K562 (cell line): ENCODE data around the gene EGLN3. TPM values are rescaled to one million over a fixed set of nuclear protein-coding genes. Genes with fewer than 3 reads are reported as not detected.

Experiments
- ATAC-seq: fragments of 200-7000 bp; cut with Tn5 transposase; 3 replicates; pipeline ENCODE4 v1.9.1; 2020; ENCODE audit warnings: moderate library complexity
- BruUV-seq: library from RNA; stranded (reverse); fragments of 400-500 nt; replicated peaks from 2 replicates; lab custom pipeline; 2021; lab: Mats Ljungman, UMichigan
- CTCF ChIA-PET: fragments of 300-600 bp; formaldehyde crosslinking; extraction: SDS; loops from one replicate; lab custom pipeline; 2021; ENCODE audit warnings: low intra/inter-chr PET ratio; lab: Yijun Ruan, JAX
- POLR2A ChIA-PET: fragments of 300-600, 350-650 bp; sonication (Branson Sonifier 250); formaldehyde crosslinking; extraction: SDS; loops from one replicate; lab custom pipeline; 2021; ENCODE audit warnings: antibody characterized with exemption, inconsistent platforms; lab: Yijun Ruan, JAX
- DNase-seq, 4 experiments: peaks; one replicate each; pipeline versions ENCODE4 v3.0.0 to v3.0.0-alpha.2; 2011 to 2018; ENCODE audit warnings: low spot score in 3 of 4, mixed read lengths in 3 of 4; ENCODE audit errors: extremely low read depth in 1 of 4
- FAIRE-seq: peaks from 2 replicates; lab custom pipeline; 2011; peaks lifted over from hg19 to GRCh38; lab: Jason Lieb, UNC
- H2AFZ ChIP-seq: 2 replicates; pipeline ENCODE4 v1.6.0; 2011; ENCODE audit warnings: low read depth, low read length, control low read depth, inconsistent platforms
- H3K27ac ChIP-seq: fragments of 200-600 bp; 3 replicates; pipeline ENCODE4 v1.8.0; 2011; ENCODE audit warnings: low read depth, mild to moderate bottlenecking, control low read depth, inconsistent platforms, low read length, moderate library complexity, mixed read lengths; ENCODE audit errors: extremely low read depth
- H3K27me3 ChIP-seq, 2 experiments: fragments of 300-600 bp in 1 of 2; 2 replicates in 1 of 2; 3 replicates in 1 of 2; pipeline versions ENCODE4 v1.6.0 to v1.8.0; 2011; ENCODE audit warnings: inconsistent platforms in 2 of 2, low read length in 2 of 2, mild to moderate bottlenecking in 1 of 2, mixed read lengths in 1 of 2, moderate library complexity in 1 of 2; ENCODE audit not compliant: control insufficient read depth in 2 of 2, insufficient read depth in 2 of 2
- H3K36me3 ChIP-seq: fragments of 300-600 bp; 3 replicates; pipeline ENCODE4 v1.8.0; 2011; ENCODE audit warnings: mild to moderate bottlenecking, low read length, inconsistent platforms; ENCODE audit not compliant: control insufficient read depth, insufficient read depth
- H3K4me1 ChIP-seq, 2 experiments: fragments of 200-600 bp in 1 of 2; replicated peaks in 1 of 2; 2 replicates in 1 of 2; 3 replicates in 1 of 2; pipeline versions ENCODE4 v1.5.1 to v1.8.0; 2011; ENCODE audit warnings: inconsistent platforms in 2 of 2, low read length in 2 of 2, mild to moderate bottlenecking in 1 of 2, mixed read lengths in 1 of 2, moderate library complexity in 1 of 2; ENCODE audit not compliant: control insufficient read depth in 2 of 2, insufficient read depth in 2 of 2
- H3K4me2 ChIP-seq: 2 replicates; pipeline ENCODE4 v1.6.1; 2011; ENCODE audit warnings: low read length, control low read depth, inconsistent platforms, mixed read lengths; ENCODE audit not compliant: insufficient read depth
- H3K4me3 ChIP-seq: fragments of 200-600 bp; sonication (generic), shearing (Covaris generic); 2 replicates; pipeline ENCODE4 v1.5.1; 2016; ENCODE audit warnings: control low read depth, inconsistent platforms
- H3K79me2 ChIP-seq: fragments of 200-600 bp; 3 replicates; pipeline ENCODE4 v1.8.0; 2011; ENCODE audit warnings: low read length, inconsistent platforms; ENCODE audit not compliant: control insufficient read depth, insufficient read depth
- H3K9ac ChIP-seq, 2 experiments: 2 replicates each; pipeline versions ENCODE4 v1.6.0 to v1.6.1; 2011; ENCODE audit warnings: low read depth in 2 of 2, low read length in 2 of 2, control low read depth in 1 of 2, inconsistent platforms in 1 of 2, mild to moderate bottlenecking in 1 of 2, mixed read lengths in 1 of 2; ENCODE audit not compliant: insufficient read depth in 1 of 2
- H3K9me1 ChIP-seq: one replicate; pipeline ENCODE4 v1.6.0; 2011; ENCODE audit warnings: inconsistent platforms, mild to moderate bottlenecking, low read length, moderate library complexity; ENCODE audit not compliant: control insufficient read depth, insufficient read depth
- H3K9me3 ChIP-seq: replicated peaks from 2 replicates; pipeline ENCODE4 v1.5.1; 2011; ENCODE audit warnings: low read depth, low read length, inconsistent platforms; ENCODE audit not compliant: control insufficient read depth, insufficient read depth
- H4K20me1 ChIP-seq: replicated peaks from 2 replicates; pipeline ENCODE4 v1.6.1; 2011; ENCODE audit warnings: low read length, inconsistent platforms, mixed read lengths; ENCODE audit not compliant: control insufficient read depth, insufficient read depth
- BMI1 ChIP-seq: fragments of 150-350 bp; IDR thresholded peaks from 2 replicates; pipeline ENCODE4 v1.6.1; 2014; ENCODE audit warnings: low read length
- CTBP1 ChIP-seq: fragments of 450-650 bp; IDR thresholded peaks from 2 replicates; pipeline ENCODE4 v1.6.1; 2016; ENCODE audit warnings: borderline replicate concordance
- EGR1 ChIP-seq: fragments of 450-650 bp; conservative IDR thresholded peaks from 2 replicates; pipeline ENCODE4 v1.6.1; 2017; ENCODE audit warnings: mild to moderate bottlenecking
- ETV5 ChIP-seq: sonication (generic); formaldehyde crosslinking; IDR thresholded peaks from 2 replicates; pipeline ENCODE4 v1.4.0; 2020; ENCODE audit warnings: low read depth, mild to moderate bottlenecking, missing genetic modification reagents
- GATAD2A ChIP-seq: fragments of 450-650 bp; IDR thresholded peaks from 2 replicates; pipeline ENCODE4 v1.6.1; 2017
- MTA1 ChIP-seq: fragments of 450-650 bp; IDR thresholded peaks from 2 replicates; pipeline ENCODE4 v1.6.1; 2017; ENCODE audit warnings: borderline replicate concordance
- NCOA2 ChIP-seq, 2 experiments: fragments of 450-650 bp; IDR thresholded peaks; 2 replicates each; pipeline ENCODE4 v1.6.1; 2018; ENCODE audit warnings: mild to moderate bottlenecking in 2 of 2, moderate library complexity in 1 of 2; ENCODE audit not compliant: partially characterized antibody in 2 of 2
- SNIP1 ChIP-seq: fragments of 450-650 bp; IDR thresholded peaks from 2 replicates; pipeline ENCODE4 v1.7.1; 2017; ENCODE audit warnings: low read depth, mild to moderate bottlenecking
- SRF ChIP-seq, 2 experiments: fragments of 250-450, 450-650 bp in 1 of 2; sonication (Bioruptor Pico) in 1 of 2; sonication (generic) in 1 of 2; formaldehyde crosslinking; IDR thresholded peaks; 2 replicates each; pipeline versions ENCODE4 v1.5.0 to v1.5.1; 2020 to 2022; ENCODE audit warnings: mild to moderate bottlenecking in 1 of 2, missing genetic modification reagents in 1 of 2
- ZBED1 ChIP-seq: IDR thresholded peaks from 2 replicates; pipeline ENCODE4 v1.6.1; 2014
- ZNF174 ChIP-seq: fragments of 250-450 bp; sonication (Bioruptor Pico); IDR thresholded peaks from 2 replicates; pipeline ENCODE4 v1.4.0; 2020; ENCODE audit warnings: mild to moderate bottlenecking
- ZNF407 ChIP-seq: fragments of 450-650 bp; IDR thresholded peaks from 2 replicates; pipeline ENCODE4 v1.6.1; 2016; ENCODE audit warnings: low read depth
- ZNF408 ChIP-seq: fragments of 250-450 bp; sonication (Bioruptor Pico); IDR thresholded peaks from 2 replicates; pipeline ENCODE4 v1.4.0; 2020; ENCODE audit warnings: low read depth, mild to moderate bottlenecking, moderate library complexity
- ZNF561 ChIP-seq: fragments of 450-650 bp; formaldehyde crosslinking; conservative IDR thresholded peaks from 2 replicates; pipeline ENCODE4 v1.4.0; 2020; ENCODE audit warnings: mild to moderate bottlenecking, moderate library complexity
- WGBS: fragments of 100-300 bp; shearing (Covaris generic); methylation state at CpG from one replicate; pipeline ENCODE4 v1.1.6; 2016; ENCODE audit warnings: low coverage, mixed read lengths; ENCODE audit not compliant: insufficient coverage; ENCODE audit errors: missing lambda C conversion rate; 5-methylcytosine and 5-hydroxymethylcytosine counted together
- in situ Hi-C: fragments of 300-500 bp; cut with MboI; formaldehyde crosslinking; loops from 4 replicates; pipeline ENCODE4 v1.15.0; 2018; ENCODE audit warnings: inconsistent platforms, mixed read lengths
- intact Hi-C: fragments of 100-400 bp; cut with micrococcal nuclease; formaldehyde crosslinking; loops from 2 replicates; pipeline ENCODE4 v1.14.2; 2022
- polyA plus RNA-seq, 8 experiments: library from polyadenylated mRNA; depleted of rRNA in 4 of 8; stranded (reverse) in 5 of 8; unstranded in 3 of 8; fragments of >200 nt; fragmentation: Nextera tagmentation in 2 of 8; fragmentation: Illumina TruSeq in 1 of 8; extraction: Ambion mirVana in 2 of 8; extraction: Trizol in 1 of 8; gene quantifications; 2 replicates each; pipeline versions ENCODE4 v1.2.1 to v1.2.3, GENCODE V29; 2011 to 2014; ENCODE audit warnings: inconsistent platforms in 1 of 8, missing spikeins in 1 of 8
- total RNA-seq, 7 experiments: library from RNA; depleted of rRNA in 6 of 7; stranded (reverse); fragments of >200 nt in 6 of 7; fragmentation: Illumina TruSeq in 2 of 7; extraction: Trizol in 2 of 7; gene quantifications; 2 replicates each; pipeline versions ENCODE4 v1.2.1 to v1.2.3, GENCODE V29; 2011 to 2021; ENCODE audit warnings: low replicate concordance in 1 of 7
- TF ChIP-seq, protein P1 (sequence below): sonication (generic); IDR thresholded peaks from 2 replicates; pipeline ENCODE4 v1.6.1; 2016

Gene EGLN3
- total and polyA plus RNA-seq, 9 of the 15 experiments (the other 6 are each of a cell fraction or from before 2014, with no cell fraction given), result 2.5 to 87.6 (median 5.8) TPM

DNA sequence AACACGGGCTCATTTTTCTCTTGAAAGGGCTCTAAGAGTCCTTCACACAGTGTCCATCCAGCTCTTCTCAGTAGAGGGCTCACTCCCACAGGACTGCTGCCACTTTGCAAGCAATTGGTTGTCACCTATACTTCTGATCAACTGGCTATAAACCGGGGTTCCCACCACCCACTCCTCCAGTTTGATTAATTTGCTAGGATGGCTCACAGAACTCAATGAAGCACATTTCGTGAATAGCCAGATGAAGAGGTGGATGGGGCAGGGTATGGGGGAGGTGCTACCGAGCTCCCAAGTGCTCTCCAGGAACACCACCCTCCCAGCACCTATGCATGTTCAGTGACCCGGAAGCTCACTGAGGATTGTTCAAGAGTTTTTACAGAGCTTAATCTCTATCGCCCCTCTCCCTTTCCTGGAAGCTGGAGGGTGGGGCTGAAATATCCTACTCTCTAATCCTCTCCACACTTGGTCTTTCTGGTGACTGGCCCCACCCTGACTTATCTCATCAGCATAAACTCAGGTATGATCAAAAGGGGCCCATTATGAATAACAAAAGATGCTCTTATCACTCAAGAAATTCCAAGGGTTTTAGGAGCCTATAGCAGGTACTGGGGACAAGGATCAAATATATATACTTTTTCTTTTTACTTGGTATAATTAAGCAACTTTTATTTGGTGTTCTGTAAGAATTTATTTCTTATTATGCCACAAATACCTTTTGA is 13.9 kb upstream of the EGLN3 start:
- H3K79me2 ChIP-seq, result no peaks in the 10 kb centered on the region
- in situ Hi-C loops (loop anchor here (10.0 kb wide), 1 partner anchor 260 kb away; no protein-coding TSS in a partner anchor), intact Hi-C loops (loop anchor here (5.0 kb wide), 2 partner anchors 68 to 133 kb away; no protein-coding TSS in a partner anchor)
- WGBS, result 2% methylated on average over 6 of the region's 6 CpGs
- peaks cover 10 to 38% of the 10 kb centered on the region in 2 experiments; a peak in 4 of 5 replicates for H3K4me1 ChIP-seq
- DNase-seq (peak; percentile 35 to 85 (median 48)), ATAC-seq (peak; percentile 90), FAIRE-seq (peak; percentile 78)
- H4K20me1 ChIP-seq, result no peaks in the 10 kb centered on the region
- H3K4me2 ChIP-seq, result peak overlapping the region; percentile 63
- peaks cover 4% of the 10 kb centered on the region; the same call in 1 of the 2 replicates for H3K9me3 ChIP-seq
- H3K9me1 ChIP-seq, result no peaks in the 10 kb centered on the region
- no peaks in the 10 kb centered on the region for H3K27me3 ChIP-seq
- ChIA-PET CTCF (no interaction called here), POLR2A (interaction anchor here (0.7 to 2.8 kb wide), 5 partner anchors 11 to 1807 kb away, joined by 3 to 10 read pairs (median 4); partner anchors contain the start of gene EGLN3)
- H3K4me3 ChIP-seq, result no peak overlapping the region
- peak overlapping the region; percentile 50 for H3K27ac ChIP-seq
- H3K9ac ChIP-seq, result peak overlapping the region in 1 of 2 experiments; percentile 10; a peak in 1 of 4 replicates
- BruUV-seq, result no TSS peak
- H2AFZ ChIP-seq, result peak overlapping the region; percentile 84
- no peaks in the 10 kb centered on the region for H3K36me3 ChIP-seq
- TF ChIP-seq ZNF407, result no peak
- TF ChIP-seq BMI1, result no peak
- no peak for TF ChIP-seq MTA1
- no peak for TF ChIP-seq EGR1
- no peak for TF ChIP-seq ZNF561 (CRISPR knock-in tag)
- TF ChIP-seq, protein P1, sequence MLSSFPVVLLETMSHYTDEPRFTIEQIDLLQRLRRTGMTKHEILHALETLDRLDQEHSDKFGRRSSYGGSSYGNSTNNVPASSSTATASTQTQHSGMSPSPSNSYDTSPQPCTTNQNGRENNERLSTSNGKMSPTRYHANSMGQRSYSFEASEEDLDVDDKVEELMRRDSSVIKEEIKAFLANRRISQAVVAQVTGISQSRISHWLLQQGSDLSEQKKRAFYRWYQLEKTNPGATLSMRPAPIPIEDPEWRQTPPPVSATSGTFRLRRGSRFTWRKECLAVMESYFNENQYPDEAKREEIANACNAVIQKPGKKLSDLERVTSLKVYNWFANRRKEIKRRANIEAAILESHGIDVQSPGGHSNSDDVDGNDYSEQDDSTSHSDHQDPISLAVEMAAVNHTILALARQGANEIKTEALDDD, result 0 out of 2 replicates have a peak, but pooled peaks have one; percentile 14
- no peak for TF ChIP-seq SRF (CRISPR knock-in tag; IDR thresholded peaks at IDR 0.05)
- TF ChIP-seq ETV5 (CRISPR knock-in tag), result no peak
- no peak for TF ChIP-seq NCOA2 (IDR thresholded peaks at IDR 0.05; ENCODE audit: partially characterized antibody in 2 of 2)
- peak; percentile 54 for TF ChIP-seq CTBP1
- no peak for TF ChIP-seq GATAD2A
- no peak for TF ChIP-seq ZNF408 (CRISPR knock-in tag)
- TF ChIP-seq ZNF174, result no peak
- no peak for TF ChIP-seq ZBED1
- no peak for TF ChIP-seq SNIP1
